ENCODE data around the gene VWDE. TPM values are rescaled to one million over a fixed set of nuclear protein-coding genes. Genes with fewer than 3 reads are reported as not detected.

VWDE gene
- total and polyA plus RNA-seq, 2 of the 13 experiments (the other 11 are each of a cell fraction or from before 2014, with no cell fraction given) = 0.12 to 0.27 TPM

- Histone ChIP-seq H3K27ac (ENCODE audit: extremely low read length, insufficient read depth, low read length) (no peak overlapping the region), H2AFZ (ENCODE audit: low read length) (no peak overlapping the region), H4K20me1 (ENCODE audit: insufficient read depth, low read length) (no peaks in the 10 kb centered on the region), H3K9me3 (ENCODE audit: low read length) (no peaks in the 10 kb centered on the region), H3K4me3 (replicated peaks in 1 of 3; ENCODE audit: insufficient read depth in 1 of 3, low read depth in 2 of 3, low read length in 3 of 3) (no peak overlapping the region), H3K27me3 (ENCODE audit: control insufficient read depth in 1 of 2, insufficient read depth in 2 of 2, low read length in 2 of 2) (no peaks in the 10 kb centered on the region), H3K79me2 (ENCODE audit: insufficient read depth, low read length) (no peaks in the 10 kb centered on the region), H3K4me2 (ENCODE audit: low read depth, low read length) (no peak overlapping the region), H3K36me3 (replicated peaks in 1 of 2; ENCODE audit: control insufficient read depth in 1 of 2, insufficient read depth in 2 of 2, low read length in 2 of 2) (no peaks in the 10 kb centered on the region), H3K4me1 (ENCODE audit: insufficient read depth, low read length) (0 out of 2 replicates have a peak, but pooled peaks cover 8% of the 10 kb centered on the region), H3K9ac (ENCODE audit: insufficient read depth, low read depth, low read length) (no peak overlapping the region)
- CTCF ChIA-PET (ENCODE audit: low intra/inter-chr PET ratio, low total read pairs) = no interaction called here
- intact Hi-C loops (cut with micrococcal nuclease; ENCODE audit: unreplicated experiment) = no loop called here
- POLR2A ChIA-PET = no interaction called here
- no peak for FAIRE-seq
- BruUV-seq (replicated peaks) = no TSS peak
- in situ Hi-C loops (cut with HindIII; ENCODE audit: extremely low pct_ligation_motif_present, low pct_unique_long_range_greater_than_20kb) = no loop called here
- ATAC-seq = no peak
- DNase-seq (ENCODE audit: low spot score) = no peak
- WGBS (ENCODE audit: low lambda C conversion rate) = 0% methylated on average over 2 of the region's 2 CpGs
- TF ChIP-seq NR2F2 (IDR thresholded peaks at IDR 0.05; ENCODE audit: borderline replicate concordance, low read depth) (0 out of 2 replicates have a peak, but pooled peaks have one; percentile 31), ZNF407 (CRISPR knock-in tag; IDR thresholded peaks at IDR 0.05; ENCODE audit: not compliant biosample characterization) (no peak), ZNF83 (CRISPR knock-in tag; IDR thresholded peaks at IDR 0.05; ENCODE audit: borderline replicate concordance) (no peak), NFKB2 (CRISPR knock-in tag; IDR thresholded peaks at IDR 0.05; ENCODE audit: borderline replicate concordance) (no peak), ISX (CRISPR knock-in tag; conservative IDR thresholded peaks at IDR 0.05) (no peak), NR2F6 (IDR thresholded peaks at IDR 0.05) (peak; percentile 44), NR2F6 (CRISPR knock-in tag; IDR thresholded peaks at IDR 0.05) (no peak)
- TF ChIP-seq, protein P1, sequence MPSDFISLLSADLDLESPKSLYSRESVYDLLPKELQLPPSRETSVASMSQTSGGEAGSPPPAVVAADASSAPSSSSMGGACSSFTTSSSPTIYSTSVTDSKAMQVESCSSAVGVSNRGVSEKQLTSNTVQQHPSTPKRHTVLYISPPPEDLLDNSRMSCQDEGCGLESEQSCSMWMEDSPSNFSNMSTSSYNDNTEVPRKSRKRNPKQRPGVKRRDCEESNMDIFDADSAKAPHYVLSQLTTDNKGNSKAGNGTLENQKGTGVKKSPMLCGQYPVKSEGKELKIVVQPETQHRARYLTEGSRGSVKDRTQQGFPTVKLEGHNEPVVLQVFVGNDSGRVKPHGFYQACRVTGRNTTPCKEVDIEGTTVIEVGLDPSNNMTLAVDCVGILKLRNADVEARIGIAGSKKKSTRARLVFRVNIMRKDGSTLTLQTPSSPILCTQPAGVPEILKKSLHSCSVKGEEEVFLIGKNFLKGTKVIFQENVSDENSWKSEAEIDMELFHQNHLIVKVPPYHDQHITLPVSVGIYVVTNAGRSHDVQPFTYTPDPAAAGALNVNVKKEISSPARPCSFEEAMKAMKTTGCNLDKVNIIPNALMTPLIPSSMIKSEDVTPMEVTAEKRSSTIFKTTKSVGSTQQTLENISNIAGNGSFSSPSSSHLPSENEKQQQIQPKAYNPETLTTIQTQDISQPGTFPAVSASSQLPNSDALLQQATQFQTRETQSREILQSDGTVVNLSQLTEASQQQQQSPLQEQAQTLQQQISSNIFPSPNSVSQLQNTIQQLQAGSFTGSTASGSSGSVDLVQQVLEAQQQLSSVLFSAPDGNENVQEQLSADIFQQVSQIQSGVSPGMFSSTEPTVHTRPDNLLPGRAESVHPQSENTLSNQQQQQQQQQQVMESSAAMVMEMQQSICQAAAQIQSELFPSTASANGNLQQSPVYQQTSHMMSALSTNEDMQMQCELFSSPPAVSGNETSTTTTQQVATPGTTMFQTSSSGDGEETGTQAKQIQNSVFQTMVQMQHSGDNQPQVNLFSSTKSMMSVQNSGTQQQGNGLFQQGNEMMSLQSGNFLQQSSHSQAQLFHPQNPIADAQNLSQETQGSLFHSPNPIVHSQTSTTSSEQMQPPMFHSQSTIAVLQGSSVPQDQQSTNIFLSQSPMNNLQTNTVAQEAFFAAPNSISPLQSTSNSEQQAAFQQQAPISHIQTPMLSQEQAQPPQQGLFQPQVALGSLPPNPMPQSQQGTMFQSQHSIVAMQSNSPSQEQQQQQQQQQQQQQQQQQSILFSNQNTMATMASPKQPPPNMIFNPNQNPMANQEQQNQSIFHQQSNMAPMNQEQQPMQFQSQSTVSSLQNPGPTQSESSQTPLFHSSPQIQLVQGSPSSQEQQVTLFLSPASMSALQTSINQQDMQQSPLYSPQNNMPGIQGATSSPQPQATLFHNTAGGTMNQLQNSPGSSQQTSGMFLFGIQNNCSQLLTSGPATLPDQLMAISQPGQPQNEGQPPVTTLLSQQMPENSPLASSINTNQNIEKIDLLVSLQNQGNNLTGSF (CRISPR knock-in tag; IDR thresholded peaks at IDR 0.05) = no peak
These were observed 25.3 kb downstream of the VWDE start for GRCh38 chr7:12378389-12378788.

All from HepG2 (cell line).